Measurements from ENCODE around the gene LMX1A.

DNA sequence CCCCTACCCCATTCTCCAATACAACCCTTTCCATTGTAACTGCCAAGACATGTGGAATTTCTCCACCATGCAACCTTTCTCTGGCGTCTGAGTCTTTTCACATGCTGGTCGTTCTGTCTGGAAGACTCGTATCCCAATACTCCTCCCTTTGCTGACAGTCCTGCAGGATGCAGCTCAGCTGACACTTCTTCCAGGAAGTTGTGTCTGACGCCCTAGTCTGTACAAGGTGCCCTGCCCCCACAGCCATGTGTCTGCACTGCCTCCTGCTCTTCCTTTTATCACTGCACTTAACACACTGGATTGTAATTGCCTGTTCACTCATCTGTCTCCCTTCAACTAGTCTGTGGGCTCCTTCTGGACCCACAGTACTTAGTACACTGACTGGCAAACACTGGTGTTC is 188.0 kb downstream of the LMX1A start:
- TF ChIP-seq, protein P1, sequence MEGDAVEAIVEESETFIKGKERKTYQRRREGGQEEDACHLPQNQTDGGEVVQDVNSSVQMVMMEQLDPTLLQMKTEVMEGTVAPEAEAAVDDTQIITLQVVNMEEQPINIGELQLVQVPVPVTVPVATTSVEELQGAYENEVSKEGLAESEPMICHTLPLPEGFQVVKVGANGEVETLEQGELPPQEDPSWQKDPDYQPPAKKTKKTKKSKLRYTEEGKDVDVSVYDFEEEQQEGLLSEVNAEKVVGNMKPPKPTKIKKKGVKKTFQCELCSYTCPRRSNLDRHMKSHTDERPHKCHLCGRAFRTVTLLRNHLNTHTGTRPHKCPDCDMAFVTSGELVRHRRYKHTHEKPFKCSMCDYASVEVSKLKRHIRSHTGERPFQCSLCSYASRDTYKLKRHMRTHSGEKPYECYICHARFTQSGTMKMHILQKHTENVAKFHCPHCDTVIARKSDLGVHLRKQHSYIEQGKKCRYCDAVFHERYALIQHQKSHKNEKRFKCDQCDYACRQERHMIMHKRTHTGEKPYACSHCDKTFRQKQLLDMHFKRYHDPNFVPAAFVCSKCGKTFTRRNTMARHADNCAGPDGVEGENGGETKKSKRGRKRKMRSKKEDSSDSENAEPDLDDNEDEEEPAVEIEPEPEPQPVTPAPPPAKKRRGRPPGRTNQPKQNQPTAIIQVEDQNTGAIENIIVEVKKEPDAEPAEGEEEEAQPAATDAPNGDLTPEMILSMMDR (IDR thresholded peaks at IDR 0.05): no peak
- TF ChIP-seq POLR2AphosphoS5 (IDR thresholded peaks at IDR 0.05): no peak
- no peak for TF ChIP-seq EP300 (IDR thresholded peaks at IDR 0.05)

Data from gastroesophageal sphincter (tissue), 3 donors.